NOMO-1 (cell line): Measurements from ENCODE around the gene ADD3.
"Not testable (repeated sequence)": the region's sequence is repeated elsewhere in the genome, so short reads cannot be mapped to it uniquely, and the experiment has no call there.

Experiments
- DNase-seq, 2 experiments: peaks; one replicate each; lab custom pipeline; 2025; ENCODE audit not compliant: unreplicated experiment in 2 of 2; lab: John Stamatoyannopoulos, UW

Gene ADD3

GRCh38 chr10:109976681-109977080, 31.1 kb upstream of the ADD3 start:
- peak in 1 of 2 experiments; percentile 25 for DNase-seq

DNA sequence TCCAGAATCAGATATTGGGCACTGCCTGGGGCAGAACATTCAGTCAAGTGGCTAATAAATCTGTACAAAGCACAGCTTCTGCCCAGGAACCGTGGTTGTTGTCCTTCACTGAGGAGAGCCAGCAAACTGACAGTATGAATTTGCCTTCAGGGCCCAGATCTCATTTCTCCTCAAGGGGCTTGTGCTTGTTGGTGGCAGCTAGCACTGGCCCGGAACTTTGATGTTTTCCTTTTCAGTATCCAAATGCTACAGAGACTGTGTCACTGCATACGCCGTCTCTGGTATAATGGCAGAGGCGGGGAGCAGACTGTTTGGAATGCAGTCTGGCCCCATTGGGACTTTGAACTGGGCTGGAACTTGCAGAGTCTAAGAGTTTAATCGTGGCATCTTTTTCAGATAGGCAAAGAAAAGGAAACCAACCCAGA, 30.4 kb upstream of the ADD3 start:
- DNase-seq = no peak

GRCh38 chr10:109978481-109978880, 29.3 kb upstream of the ADD3 start:
- peak in 1 of 2 experiments; percentile 8 for DNase-seq

DNA sequence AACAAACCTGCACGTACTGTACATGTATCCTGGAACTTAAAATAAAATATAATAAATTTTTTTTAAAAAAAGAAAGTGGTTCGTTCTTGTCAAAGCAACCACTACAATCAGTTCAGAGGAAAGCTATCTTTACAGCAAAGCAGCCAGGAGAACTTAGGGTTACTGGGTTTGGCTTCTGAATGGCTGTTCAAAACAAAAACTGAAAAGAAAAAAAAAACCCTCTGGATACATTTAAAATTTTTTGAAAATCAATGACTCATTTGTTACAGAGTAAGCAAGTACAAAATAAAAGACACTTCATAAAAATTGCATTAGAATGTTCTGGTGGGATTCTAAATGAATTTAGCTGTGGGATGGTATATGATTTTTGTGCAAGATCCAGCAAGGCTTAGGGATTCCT, 28.6 kb upstream of the ADD3 start:
- no peak for DNase-seq

GRCh38 chr10:109981650-109982049, 26.1 kb upstream of the ADD3 start:
- no peak for DNase-seq

GRCh38 chr10:109982123-109982522, 25.7 kb upstream of the ADD3 start:
- no peak for DNase-seq

GRCh38 chr10:109982812-109983211, 25.0 kb upstream of the ADD3 start:
- no peak for DNase-seq

DNA sequence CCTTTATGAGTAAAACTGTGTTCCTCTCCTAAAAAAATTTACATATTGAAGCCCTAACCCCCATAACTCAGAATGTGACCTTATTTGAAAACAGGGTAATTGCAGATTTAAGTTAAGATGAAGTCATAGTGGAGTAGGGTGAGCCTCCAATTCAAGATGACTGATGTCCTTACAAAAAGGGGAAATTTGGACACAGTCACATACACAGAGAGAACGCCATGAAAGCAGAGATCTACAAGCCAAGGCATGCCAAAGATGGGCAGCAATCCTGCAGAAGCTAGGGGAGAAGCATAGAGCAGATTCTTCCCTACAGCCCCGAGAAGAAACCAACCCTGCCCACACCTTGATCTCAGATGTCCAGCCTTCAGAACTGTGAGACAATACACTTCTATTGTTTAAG, 23.8 kb upstream of the ADD3 start:
- no peak for DNase-seq

GRCh38 chr10:109985768-109986167, 22.0 kb upstream of the ADD3 start:
- DNase-seq = not testable (repeated sequence)

- no peak for DNase-seq
These were observed 20.2 kb upstream of the ADD3 start for GRCh38 chr10:109987452-109988211.

DNA sequence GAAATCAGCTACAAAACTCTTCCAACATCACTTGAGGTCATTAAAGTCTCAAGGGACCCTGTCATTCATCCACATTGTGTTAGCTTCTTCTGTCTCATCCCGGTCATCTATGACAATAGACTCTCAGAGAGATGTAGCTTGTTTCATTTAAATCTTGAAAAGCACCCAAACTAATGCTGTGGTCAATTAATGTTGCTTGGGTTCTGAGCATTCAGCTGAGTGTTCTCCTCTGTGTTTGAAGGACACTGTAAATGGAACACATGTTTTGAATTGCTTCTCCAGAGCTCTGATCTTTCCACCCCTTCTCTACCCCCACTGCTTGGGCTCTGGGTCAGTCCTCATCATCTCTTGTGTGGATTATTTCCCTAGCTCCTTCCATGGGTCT, 19.6 kb upstream of the ADD3 start:
- no peak for DNase-seq

DNA sequence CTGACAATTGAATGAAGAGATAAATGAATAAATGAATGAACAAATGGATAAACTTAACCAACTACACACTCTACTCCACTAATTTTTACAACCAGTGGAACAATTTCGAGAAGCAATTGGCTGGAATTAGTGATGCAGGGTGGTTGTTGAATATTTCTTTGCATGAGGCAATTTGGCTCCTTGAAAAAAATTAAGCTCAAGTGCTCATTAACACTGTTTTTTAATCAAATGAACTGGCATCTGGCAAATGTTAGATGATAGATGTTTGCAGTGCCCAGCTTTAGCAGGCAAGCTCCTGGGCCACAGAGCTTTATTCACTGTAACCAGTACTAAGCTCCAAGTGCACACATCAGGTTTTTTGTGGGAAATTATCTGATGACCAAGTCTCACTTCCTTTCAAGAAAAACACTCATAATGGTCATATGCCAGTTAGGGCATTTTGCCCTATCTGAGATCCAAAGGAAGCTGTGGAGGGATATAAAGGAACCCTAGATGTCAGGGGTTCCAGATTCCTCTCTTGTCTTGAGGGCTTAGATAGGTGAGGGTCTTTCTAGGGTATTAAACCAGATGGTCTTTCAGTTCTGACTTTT, 16.4 kb upstream of the ADD3 start:
- DNase-seq = no peak

GRCh38 chr10:109992485-109992884, 15.3 kb upstream of the ADD3 start:
- DNase-seq = no peak

DNA sequence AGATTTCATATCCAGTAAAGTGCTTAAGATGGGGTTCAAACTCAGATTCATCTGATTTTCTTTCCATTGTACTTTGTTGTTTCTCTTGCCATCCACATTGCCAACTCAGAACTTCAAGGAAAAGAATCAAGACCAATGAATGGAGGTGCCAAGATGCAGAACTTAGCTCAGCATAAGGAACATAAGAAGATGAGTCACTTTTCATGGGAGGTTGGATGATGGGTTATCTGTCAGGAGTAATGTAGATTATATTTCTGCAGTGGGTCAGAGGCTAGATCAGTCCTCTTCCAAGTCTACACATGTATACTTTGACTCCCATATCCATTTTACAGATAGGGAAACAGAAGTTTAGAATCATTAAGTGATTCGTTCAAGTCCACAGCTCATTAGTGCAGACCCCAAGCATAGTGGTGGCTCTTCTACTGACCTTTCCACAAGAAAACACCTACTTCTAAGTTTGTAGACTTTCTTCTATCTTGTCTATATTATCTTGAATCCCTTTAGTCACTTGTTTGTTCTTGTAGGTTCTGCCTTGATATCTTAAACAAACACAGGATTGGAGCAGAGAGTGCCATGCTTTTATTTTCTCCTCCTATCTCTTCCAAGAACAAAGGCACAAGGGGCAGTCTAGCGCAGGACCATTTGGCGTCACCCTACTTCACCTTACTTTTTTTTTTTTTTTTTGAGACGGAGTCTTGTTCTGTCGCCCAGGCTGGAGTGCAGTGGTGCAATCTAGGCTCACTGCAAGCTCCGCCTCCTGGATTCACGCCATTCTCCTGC, 14.0 kb upstream of the ADD3 start:
- DNase-seq = no peak

DNA sequence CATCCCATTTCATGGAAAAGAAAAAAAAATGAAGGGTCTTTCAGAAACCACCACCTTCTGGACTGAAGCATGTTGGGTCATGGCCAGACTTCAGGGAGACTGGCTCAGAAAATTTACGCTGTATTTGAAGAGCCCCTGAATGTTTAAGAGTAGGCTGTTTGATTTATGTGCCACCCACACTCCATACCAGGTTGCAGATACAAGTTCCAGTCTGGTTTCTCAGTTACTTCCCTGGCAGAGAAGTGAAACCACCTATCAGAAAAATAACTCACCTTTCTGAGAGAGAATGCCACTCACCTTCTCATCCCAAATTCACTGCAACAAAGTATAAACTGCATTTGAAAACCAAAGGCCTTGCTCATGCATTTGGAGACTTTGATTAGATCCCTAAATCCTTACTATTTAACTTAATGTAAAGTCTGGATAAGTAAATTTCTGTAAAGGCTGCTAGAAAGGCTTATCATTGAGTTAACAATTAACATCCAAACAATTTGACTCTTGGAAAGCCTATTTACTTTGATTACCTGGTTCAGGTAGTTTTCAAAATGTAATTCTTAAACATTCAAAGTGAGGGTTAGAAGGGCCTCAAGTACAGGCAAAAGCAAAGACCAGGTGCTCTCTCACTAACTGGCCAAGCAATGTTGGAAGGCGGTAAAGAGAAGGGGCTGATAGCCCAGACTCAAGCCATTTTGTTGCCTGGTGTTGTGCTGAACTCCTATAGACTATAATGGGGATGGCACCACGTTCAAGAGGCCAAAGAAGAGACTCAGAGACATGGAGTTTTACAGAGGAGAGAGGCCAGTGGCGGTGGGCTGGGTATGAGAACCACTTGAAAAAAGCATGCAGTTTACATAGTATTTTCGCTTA, 12.8 kb upstream of the ADD3 start:
- no peak for DNase-seq

DNA sequence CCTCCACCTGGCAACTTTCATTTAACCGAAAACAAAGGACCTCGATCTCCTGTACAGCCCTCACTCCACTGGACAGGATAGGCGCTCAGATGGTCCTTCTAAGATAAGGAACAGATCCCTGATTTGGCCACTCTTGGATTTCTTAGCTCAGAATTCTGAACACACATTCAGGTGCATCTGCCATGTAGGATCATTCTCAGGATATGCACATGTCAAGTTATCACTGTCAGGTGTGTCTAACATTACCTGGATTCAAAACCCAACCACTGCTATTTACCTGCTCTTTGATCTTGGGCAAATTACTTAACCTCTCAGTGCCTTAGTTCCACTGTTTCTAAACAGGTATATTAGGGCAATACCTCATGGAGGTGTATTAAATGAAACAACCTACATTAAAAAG, 12.2 kb upstream of the ADD3 start:
- no peak for DNase-seq

GRCh38 chr10:109996225-109996624, 11.6 kb upstream of the ADD3 start:
- peak; percentile 74 to 80 for DNase-seq

- DNase-seq = no peak
These were observed 11.0 kb upstream of the ADD3 start for GRCh38 chr10:109996766-109997171.

- DNase-seq = no peak
These were observed 10.6 kb upstream of the ADD3 start for GRCh38 chr10:109997233-109997632.

DNA sequence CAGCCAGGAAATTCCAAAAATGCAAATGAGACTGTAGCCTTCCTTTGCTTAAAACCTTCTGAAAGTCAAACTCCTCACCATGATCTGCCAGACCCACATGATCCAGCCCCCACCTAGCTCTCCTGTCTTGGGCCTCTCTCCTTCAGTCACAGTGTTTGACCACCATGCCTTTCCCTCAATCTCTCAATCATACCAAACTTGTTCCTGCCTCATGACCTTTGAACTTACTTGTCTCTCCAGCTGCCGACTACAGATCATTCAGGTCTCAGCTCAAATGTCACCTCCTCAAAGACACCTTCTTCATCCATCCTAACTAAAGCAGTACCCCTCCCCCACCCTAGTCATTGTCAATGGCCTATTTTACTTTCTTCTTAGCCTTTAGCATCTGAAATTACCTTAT, 9.3 kb upstream of the ADD3 start:
- no peak for DNase-seq
